M059J (cell line): ENCODE data around the gene PTPRH. TPM values are rescaled to one million over a fixed set of nuclear protein-coding genes. Genes with fewer than 3 reads are reported as not detected.
A peak's percentile ranks its signal among the peaks of the same experiment; 100 is the strongest.
"Not testable (repeated sequence)": the region's sequence is repeated elsewhere in the genome, so short reads cannot be mapped to it uniquely, and the experiment has no call there.

Source experiments
- DNase-seq: peaks from one replicate; pipeline ENCODE4 v3.0.0-alpha.2; 2012; ENCODE audit warnings: low read depth
- total RNA-seq: library from RNA; depleted of rRNA; stranded (reverse); fragments of >200 nt; shearing (Covaris generic); gene quantifications from 2 replicates; pipeline ENCODE4 v1.2.3, GENCODE V29; 2014

Gene PTPRH
- total RNA-seq, 1 experiment from 2014 or later = 1.5 TPM

GRCh38 chr19:55179606-55180484 is 29.5 kb downstream of the PTPRH start, which contains the start of gene SYT5:
Gene SYT5, minus strand, starts transcription at chr19:55180289. Its CDS starts 1,248 bp downstream, at chr19:55179041.
- peak; percentile 33 for DNase-seq

GRCh38 chr19:55178781-55179599 is 30.3 kb downstream of the PTPRH start:
- peak; percentile 86 for DNase-seq

GRCh38 chr19:55176076-55176475 is 33.2 kb downstream of the PTPRH start:
- peak; percentile 12 for DNase-seq

GRCh38 chr19:55175117-55175867 is 34.0 kb downstream of the PTPRH start:
- no peak for DNase-seq

- DNase-seq = no peak
Measured at GRCh38 chr19:55174425-55175116, 34.7 kb downstream of the PTPRH start.

GRCh38 chr19:55173714-55174409 is 35.4 kb downstream of the PTPRH start:
- DNase-seq = peak; percentile 63

GRCh38 chr19:55173186-55173713 is 36.1 kb downstream of the PTPRH start:
- DNase-seq = no peak

- peak; percentile 54 for DNase-seq
Measured at GRCh38 chr19:55172741-55173140, 36.6 kb downstream of the PTPRH start.

- DNase-seq = not testable (repeated sequence)
Measured at GRCh38 chr19:55172318-55172717, 37.0 kb downstream of the PTPRH start.

- no peak for DNase-seq
Measured at GRCh38 chr19:55171440-55171839, 37.9 kb downstream of the PTPRH start.

GRCh38 chr19:55169136-55169535 is 40.2 kb downstream of the PTPRH start:
- DNase-seq = no peak

- DNase-seq = peak; percentile 97
Measured at GRCh38 chr19:55166530-55167268, 42.6 kb downstream of the PTPRH start, which contains the start of gene DNAAF3. Gene DNAAF3, minus strand, starts transcription at chr19:55166613. Its CDS starts 200 bp downstream, at chr19:55166413.

- DNase-seq = peak; percentile 77
Measured at GRCh38 chr19:55165952-55166529, 43.3 kb downstream of the PTPRH start.

- DNase-seq = no peak
Measured at GRCh38 chr19:55161571-55162322, 47.6 kb downstream of the PTPRH start.

GRCh38 chr19:55160986-55161365 is 48.3 kb downstream of the PTPRH start:
- DNase-seq = no peak

GRCh38 chr19:55160128-55160985 is 48.9 kb downstream of the PTPRH start:
- DNase-seq = peak; percentile 88
